Thyroid gland (tissue), 4 donors: Measurements from ENCODE around the gene FSTL4. TPM values are rescaled to one million over a fixed set of nuclear protein-coding genes. Genes with fewer than 3 reads are reported as not detected.

Experiments used
- DNase-seq, 2 donors: peaks; one replicate each; pipeline ENCODE4 v3.0.0-alpha.2; 2019
- H3K27ac ChIP-seq, 3 donors: fragments of 200-600 bp; sonication (generic); 1 replicate in 2 of 3; 2 replicates in 1 of 3; pipeline ENCODE4 v1.5.1; 2016 to 2019; ENCODE audit warnings: mild to moderate bottlenecking in 1 of 3, moderate library complexity in 1 of 3
- H3K27me3 ChIP-seq: fragments of 200-600 bp; sonication (generic); one replicate; pipeline ENCODE4 v1.5.1; 2019
- H3K36me3 ChIP-seq, 2 donors: fragments of 200-600 bp; sonication (generic); one replicate each; pipeline ENCODE4 v1.5.1; 2016 to 2019
- H3K4me1 ChIP-seq, 2 donors: fragments of 200-600 bp; sonication (generic); one replicate each; pipeline ENCODE4 v1.5.1; 2017 to 2019
- H3K4me3 ChIP-seq, 3 donors: fragments of 200-600 bp; sonication (generic); replicated peaks in 1 of 3; 1 replicate in 2 of 3; 2 replicates in 1 of 3; pipeline ENCODE4 v1.5.1; 2016; ENCODE audit warnings: mild to moderate bottlenecking in 1 of 3
- H3K9me3 ChIP-seq: fragments of 200-600 bp; sonication (generic); one replicate; pipeline ENCODE4 v1.5.1; 2017
- CTCF ChIP-seq, 6 experiments: fragments of 200-600 bp in 3 of 6; fragments of 450-650 bp in 3 of 6; sonication (generic) in 3 of 6; IDR thresholded peaks; one replicate each; pipeline ENCODE4 v1.5.1; 2016 to 2019; ENCODE audit warnings: antibody characterized with exemption in 6 of 6, mild to moderate bottlenecking in 2 of 6, inconsistent platforms in 1 of 6, moderate library complexity in 1 of 6
- POLR2A ChIP-seq, 2 donors: fragments of 450-650 bp; IDR thresholded peaks; one replicate each; pipeline ENCODE4 v1.6.1; 2017; ENCODE audit warnings: antibody characterized with exemption in 2 of 2, mild to moderate bottlenecking in 2 of 2, moderate library complexity in 1 of 2
- WGBS, 2 donors: methylation state at CpG; one replicate each; pipeline ENCODE4 v1.1.5; 2017; 5-methylcytosine and 5-hydroxymethylcytosine counted together
- intact Hi-C: fragments of 100-400 bp; cut with DNase I; formaldehyde crosslinking; loops from one replicate; pipeline ENCODE4 v1.15.1; 2023
- total RNA-seq, 4 donors: library from RNA; depleted of rRNA; stranded (reverse); fragments of >200 nt; gene quantifications; one replicate each; pipeline ENCODE4 v1.2.3, GENCODE V29; 2016

Gene FSTL4
- total RNA-seq, 4 donors from 2014 or later: 0.10 to 0.13 TPM; not detected in 2

DNA sequence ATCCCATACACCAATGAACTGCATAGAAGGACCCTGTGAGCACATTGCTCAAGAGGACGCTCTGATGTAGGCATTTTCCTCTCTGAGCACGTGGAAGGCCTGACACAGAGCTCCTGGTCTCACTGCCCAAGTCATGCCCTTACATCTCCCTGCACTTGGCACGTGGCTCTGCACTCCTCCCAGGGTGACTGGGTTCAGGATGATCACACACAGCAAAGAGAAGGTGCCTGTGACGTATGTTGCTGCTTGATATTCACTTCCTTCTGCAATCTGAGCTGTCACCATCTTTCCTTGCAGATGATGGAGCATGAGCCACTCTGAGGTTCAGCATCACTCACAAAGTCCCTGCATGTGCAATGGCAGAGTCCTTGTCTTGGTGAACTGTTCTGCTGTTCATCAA, 125.2 kb downstream of the FSTL4 start:
- 64 to 78% methylated on average over 4 of the region's 4 CpGs for WGBS, 2 donors
- H3K27me3 ChIP-seq: no peaks in the 10 kb centered on the region
- TF ChIP-seq CTCF (IDR thresholded peaks at IDR 0.05): no peak
- no peak for TF ChIP-seq POLR2A (IDR thresholded peaks at IDR 0.05)
- no peaks in the 10 kb centered on the region for H3K36me3 ChIP-seq
- H3K9me3 ChIP-seq: no peaks in the 10 kb centered on the region
- no peaks in the 10 kb centered on the region for H3K4me1 ChIP-seq
- no peak for DNase-seq
- no peak overlapping the region for H3K27ac ChIP-seq
- intact Hi-C loops: no loop called here
- H3K4me3 ChIP-seq: no peak overlapping the region

DNA sequence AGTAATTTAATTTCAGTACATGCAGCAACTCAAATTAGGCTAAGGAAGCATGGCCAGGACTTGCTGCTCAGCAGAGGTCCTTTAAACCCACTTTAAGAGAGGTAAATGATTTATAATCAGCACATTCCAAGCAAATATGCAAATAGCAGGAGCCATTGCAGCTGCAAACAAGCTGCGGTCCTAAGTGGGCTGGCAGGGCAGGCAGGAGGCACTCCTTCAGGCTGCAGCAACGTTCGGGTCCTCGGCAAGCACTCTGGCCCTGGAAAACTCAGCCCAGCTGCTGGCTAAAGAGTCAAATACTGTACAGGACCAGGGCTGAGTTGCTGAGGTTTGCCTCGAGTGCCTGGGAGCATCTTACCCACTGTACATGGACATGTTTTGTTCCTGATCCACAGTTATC, 126.9 kb downstream of the FSTL4 start:
- 30 to 47% methylated on average over 5 of the region's 5 CpGs for WGBS, 2 donors
- intact Hi-C loops: no loop called here
- H3K4me3 ChIP-seq: no peak overlapping the region
- H3K9me3 ChIP-seq: no peaks in the 10 kb centered on the region
- H3K36me3 ChIP-seq: no peaks in the 10 kb centered on the region
- TF ChIP-seq POLR2A (IDR thresholded peaks at IDR 0.05) (no peak), CTCF (IDR thresholded peaks at IDR 0.05) (no peak)
- DNase-seq: no peak
- no peaks in the 10 kb centered on the region for H3K4me1 ChIP-seq
- no peaks in the 10 kb centered on the region for H3K27me3 ChIP-seq
- H3K27ac ChIP-seq: no peak overlapping the region

GRCh38 chr5:133483406-133484090, 128.8 kb downstream of the FSTL4 start:
- H3K4me1 ChIP-seq: no peaks in the 10 kb centered on the region
- TF ChIP-seq POLR2A (IDR thresholded peaks at IDR 0.05) (no peak), CTCF (IDR thresholded peaks at IDR 0.05) (no peak)
- no peaks in the 10 kb centered on the region for H3K9me3 ChIP-seq
- H3K27ac ChIP-seq: no peak overlapping the region
- 80 to 83% methylated on average over 5 of the region's 5 CpGs for WGBS, 2 donors
- H3K27me3 ChIP-seq: no peaks in the 10 kb centered on the region
- no peaks in the 10 kb centered on the region for H3K36me3 ChIP-seq
- no peak for DNase-seq
- H3K4me3 ChIP-seq: no peak overlapping the region
- intact Hi-C loops: no loop called here

DNA sequence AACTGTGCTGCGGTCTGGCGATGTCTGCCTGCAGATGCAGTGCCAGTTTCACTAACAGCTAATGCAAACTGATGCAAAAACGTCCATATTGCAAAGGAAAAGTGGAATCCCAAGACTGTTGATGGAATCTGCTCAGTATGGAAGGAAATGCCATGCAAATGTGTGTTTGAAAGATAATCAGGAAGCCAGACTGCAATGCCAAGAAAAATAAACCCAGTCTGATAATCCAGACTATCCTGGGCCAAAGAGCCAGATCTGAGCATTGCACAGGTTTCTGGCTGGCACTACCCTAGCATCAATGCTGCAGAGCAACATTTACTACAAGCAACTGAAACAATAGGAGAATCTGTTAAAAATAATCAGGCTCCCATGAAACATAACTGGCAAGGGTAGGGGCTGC, 130.3 kb downstream of the FSTL4 start:
- Histone ChIP-seq H3K4me1 (no peaks in the 10 kb centered on the region), H3K9me3 (no peaks in the 10 kb centered on the region), H3K27ac (no peak overlapping the region), H3K4me3 (no peak overlapping the region), H3K36me3 (no peaks in the 10 kb centered on the region), H3K27me3 (no peaks in the 10 kb centered on the region)
- no peak for TF ChIP-seq POLR2A (IDR thresholded peaks at IDR 0.05)
- no peak for TF ChIP-seq CTCF (IDR thresholded peaks at IDR 0.05)
- no peak for DNase-seq
- intact Hi-C loops: no loop called here
- WGBS, 2 donors: 73% methylated on average over 3 of the region's 3 CpGs

DNA sequence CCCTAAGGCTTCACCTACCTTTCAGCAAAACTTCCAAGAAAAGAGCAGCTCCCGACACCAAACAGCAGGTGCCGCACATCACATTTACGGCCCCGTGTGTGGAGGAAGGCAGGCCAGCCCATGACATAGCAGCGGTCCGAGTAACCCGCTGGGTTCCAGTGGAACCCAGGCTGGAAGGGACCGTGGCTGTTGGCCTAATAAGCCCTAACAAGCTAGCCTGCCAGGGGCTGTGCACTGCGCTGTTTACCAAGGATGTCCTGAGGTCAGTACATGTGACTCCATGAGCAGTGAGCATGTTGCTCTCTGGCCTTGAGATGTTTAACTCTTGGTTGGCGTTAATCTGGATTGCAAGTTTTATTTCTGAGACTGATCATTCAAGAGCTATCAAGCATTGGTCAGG, 131.5 kb downstream of the FSTL4 start:
- Histone ChIP-seq H3K36me3 (no peaks in the 10 kb centered on the region), H3K4me1 (no peaks in the 10 kb centered on the region), H3K9me3 (no peaks in the 10 kb centered on the region), H3K27ac (no peak overlapping the region), H3K27me3 (no peaks in the 10 kb centered on the region), H3K4me3 (no peak overlapping the region)
- no peak for DNase-seq
- WGBS, 2 donors: 91% methylated on average over 7 to 10 of the region's 10 CpGs
- intact Hi-C loops: no loop called here
- TF ChIP-seq POLR2A (IDR thresholded peaks at IDR 0.05) (no peak), CTCF (IDR thresholded peaks at IDR 0.05) (no peak)
